COLO829 (cell line): Measurements from ENCODE around the gene UBXN2A.
"Not testable (repeated sequence)": the region's sequence is repeated elsewhere in the genome, so short reads cannot be mapped to it uniquely, and the experiment has no call there.

Experiments
- DNase-seq: peaks from one replicate; pipeline ENCODE4 v3.0.0; 2012; ENCODE audit warnings: low spot score

UBXN2A gene

DNA sequence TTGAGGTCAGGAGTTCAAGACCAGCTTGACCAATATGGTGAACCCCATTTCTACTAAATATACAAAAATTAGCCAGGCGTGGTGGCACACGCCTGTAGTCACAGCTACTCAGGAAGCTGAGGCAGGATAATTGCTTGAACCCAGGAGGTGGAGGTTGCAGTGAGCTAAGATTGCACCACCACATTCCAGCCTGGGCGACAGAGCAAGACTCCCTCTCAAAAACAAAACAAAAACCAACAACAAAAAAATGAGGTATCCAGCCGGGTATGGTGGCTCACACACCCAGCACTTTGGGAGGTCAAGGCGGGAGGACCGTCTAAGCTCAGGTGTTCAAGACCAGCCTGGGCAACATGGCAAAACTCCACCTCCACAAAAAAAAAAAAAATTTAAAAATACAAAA lies 74.6 kb downstream of the UBXN2A start:
- not testable (repeated sequence) for DNase-seq

DNA sequence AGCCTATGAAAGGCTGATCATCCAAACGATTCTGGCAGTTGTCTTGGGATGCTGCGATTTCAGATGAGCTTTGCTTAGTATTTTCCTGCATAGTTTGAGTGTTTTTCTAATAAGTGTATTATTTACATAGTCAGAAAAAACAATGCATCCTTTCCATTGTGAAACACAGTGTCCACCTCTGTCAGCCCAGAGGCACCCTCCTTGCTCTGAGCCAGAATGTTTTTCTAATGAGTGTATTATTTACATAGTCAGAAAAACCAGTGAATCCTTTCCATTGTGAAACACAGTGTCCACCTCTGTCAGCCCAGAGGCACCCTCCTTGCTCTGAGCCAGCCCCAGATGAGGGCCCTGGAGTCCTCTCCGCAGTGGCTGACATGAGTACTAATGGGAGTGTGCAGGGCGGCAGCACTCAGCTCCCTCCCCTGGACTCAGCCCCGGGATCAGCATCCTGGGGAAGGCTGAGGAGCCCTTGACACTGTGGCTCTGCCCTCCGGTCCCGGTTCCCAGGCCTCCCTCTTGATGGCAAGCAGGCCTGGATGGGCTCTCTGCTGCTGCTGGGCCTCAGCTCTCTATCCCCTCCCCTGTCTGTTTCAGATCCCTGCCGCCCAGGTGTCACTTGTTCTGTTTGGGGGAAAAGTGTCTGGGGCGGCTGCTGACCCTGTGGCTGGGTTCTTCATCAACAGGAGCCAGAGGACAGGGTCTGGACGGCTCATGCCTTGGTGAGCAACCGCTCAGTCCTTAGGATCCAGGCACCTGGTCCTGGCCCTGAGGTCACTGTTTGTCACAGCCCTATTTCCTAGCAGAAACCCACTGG lies 75.5 kb downstream of the UBXN2A start:
- no peak for DNase-seq

DNA sequence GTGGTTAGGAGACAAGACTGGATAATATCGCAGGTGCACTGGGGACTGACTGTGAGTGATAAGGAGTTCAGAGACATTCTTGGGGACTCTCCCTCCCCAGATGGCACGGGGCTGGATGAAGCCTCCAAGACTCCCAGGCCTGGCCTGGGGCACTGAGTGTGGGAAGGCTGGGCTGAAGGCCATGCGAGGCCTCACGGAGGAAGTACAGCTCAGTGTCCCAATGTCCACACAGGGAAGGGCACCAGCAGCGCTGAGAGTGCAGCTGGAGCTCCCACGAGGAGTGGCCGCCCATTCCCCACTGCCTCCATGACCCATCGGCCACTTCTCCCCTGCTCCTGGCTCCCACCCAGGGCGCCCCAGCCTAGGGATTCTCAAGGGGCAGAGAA lies 76.1 kb downstream of the UBXN2A start:
- no peak for DNase-seq

DNA sequence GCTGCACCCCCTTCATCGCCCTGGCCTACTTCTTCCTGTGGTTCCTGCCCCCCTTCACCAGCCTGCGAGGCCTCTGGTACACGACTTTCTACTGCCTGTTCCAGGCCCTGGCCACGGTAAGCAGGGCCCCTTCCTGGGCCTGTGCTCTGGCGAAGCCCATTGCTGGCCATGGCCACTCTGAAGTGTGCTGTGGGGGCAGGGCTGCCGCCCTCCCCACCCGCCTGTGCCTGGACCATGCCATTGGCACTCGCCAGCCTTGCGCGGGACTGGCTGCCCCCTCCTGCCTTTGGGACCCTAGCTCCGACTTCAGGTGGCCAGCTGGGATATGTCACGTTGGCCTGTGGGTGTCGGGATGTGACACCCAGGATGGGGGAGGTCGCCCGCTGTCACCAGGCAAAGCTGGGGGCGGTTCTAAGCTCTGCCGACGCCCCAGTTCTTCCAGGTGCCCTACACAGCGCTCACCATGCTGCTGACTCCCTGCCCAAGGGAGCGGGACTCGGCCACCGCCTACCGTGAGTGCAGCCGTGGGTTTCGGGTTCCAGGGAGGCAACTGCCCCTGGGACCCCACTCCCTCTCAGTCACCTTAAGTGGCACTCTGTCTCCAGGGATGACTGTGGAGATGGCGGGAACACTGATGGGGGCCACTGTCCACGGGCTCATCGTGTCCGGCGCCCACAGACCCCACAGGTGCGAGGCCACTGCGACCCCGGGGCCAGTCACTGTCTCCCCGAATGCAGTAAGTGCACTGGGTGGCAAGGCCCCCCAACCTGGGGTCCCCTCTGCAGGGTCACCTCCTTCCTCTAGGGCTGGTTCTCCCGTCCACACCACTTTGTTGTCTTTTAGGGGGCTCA lies 76.8 kb downstream of the UBXN2A start:
- no peak for DNase-seq

DNA sequence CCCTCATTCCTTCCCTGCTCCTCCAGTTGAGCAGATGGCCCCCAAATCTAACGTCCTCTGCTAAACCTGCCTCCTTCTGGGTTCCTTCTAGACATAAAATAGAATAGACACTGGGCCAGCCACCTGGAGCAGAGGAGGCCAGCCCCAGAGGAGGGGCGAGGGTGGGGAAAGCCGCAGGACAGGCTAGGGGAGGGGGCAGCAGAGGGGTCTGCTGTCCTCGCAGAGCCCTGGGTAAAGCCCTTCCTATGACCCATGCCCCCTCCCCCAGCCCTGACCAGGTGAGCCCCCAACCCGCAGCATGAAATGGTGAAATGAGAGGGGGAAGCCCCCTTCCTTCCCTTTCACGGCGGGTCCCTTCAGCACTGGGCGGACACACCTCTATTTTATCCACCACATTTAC lies 77.4 kb downstream of the UBXN2A start:
- DNase-seq: no peak

DNA sequence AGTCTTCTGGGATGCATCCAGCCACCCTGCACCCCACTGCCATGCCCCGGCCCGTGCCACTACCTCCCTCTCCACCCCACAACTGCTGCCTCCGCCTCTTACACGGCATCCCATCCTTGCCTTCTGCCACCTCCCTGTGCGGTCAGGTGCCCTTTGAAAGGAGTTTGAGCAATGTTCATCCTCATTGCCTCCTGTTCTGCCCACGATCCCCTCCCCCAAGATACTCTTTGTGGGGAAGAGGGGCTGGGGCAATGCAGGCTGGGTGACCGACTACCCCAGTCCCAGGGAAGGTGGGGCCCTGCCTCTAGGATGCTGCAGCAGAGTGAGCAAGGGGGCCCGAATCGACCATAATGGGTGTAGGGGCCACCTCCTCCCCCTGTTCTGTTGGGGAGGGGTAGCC lies 78.0 kb downstream of the UBXN2A start:
- no peak for DNase-seq

DNA sequence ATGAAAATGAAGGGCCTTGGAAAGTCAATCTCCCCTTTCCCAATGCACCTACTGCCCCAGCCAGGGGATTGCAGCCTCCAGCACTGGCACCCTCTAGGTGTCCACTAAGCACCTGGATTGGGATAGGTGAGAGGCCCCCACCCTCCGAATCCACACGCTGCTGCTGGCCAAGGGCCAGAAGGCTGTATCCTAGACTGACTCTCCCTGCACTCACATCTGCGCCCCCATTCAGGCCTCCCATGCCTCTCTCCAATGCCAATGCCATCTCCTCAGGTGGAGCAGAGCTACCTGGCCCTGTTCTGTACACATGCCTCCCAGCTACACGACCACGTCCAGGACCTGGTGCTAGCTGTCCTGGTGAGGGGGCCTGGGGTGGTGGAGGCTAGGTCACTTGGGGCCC lies 79.5 kb downstream of the UBXN2A start:
- DNase-seq: no peak

DNA sequence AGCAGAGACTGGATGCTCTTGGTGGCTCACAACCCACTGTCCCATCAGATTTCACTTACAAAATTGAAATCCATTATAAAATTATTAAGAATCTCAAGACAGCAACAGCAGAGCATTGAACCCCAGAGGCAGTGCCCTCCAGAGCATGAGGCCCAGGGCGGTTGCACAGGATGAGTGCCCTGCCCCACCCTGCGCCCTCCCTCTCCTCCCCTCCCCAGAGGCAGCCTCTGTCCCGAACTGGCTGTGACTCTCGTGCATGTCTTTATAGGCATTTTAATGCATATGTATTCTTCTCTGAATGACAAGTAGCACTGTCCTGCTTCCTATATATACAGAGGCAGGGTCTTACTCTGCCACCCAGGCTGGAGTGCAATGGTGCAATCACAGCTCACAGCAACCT lies 80.0 kb downstream of the UBXN2A start:
- no peak for DNase-seq

DNA sequence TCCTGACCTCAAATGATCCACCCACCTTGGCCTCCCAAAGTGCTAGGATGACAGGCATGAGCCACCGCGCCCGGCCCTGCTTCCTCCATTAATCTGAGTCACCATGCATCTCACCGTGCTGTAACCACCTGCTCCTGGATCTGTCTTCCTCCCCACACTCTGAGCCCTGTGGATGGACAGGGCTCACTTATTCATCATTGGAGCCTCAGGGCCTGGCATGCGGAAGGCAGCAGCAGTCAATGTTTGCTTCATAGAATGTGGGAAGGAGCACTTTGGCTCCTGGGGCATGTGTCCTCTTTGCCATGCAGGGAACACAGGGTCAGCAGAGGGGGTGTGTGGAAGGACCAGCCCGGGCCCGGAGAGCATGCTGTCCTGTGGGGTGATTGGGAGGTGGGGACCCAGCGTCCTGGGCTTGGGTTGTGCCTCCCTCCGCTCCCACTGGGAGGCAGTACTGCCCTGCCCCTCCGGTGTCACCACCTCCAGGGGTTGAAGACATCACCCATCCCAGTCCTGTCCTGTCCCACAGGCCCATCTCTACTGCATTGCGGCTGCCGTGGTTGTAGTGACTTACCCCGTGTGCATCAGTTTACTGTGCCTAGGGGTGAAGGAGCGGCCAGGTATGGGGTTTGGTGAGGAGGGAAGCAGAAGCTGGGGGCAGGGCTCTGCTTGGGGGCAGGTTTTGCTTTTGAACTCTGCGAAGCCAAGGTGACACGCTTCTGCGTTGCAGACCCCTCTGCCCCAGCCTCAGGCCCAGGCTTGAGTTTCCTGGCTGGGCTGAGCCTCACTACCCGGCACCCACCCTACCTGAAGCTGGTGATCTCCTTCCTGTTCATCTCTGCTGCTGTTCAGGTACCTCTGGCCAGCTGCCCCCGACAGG lies 81.1 kb downstream of the UBXN2A start:
- DNase-seq: no peak

DNA sequence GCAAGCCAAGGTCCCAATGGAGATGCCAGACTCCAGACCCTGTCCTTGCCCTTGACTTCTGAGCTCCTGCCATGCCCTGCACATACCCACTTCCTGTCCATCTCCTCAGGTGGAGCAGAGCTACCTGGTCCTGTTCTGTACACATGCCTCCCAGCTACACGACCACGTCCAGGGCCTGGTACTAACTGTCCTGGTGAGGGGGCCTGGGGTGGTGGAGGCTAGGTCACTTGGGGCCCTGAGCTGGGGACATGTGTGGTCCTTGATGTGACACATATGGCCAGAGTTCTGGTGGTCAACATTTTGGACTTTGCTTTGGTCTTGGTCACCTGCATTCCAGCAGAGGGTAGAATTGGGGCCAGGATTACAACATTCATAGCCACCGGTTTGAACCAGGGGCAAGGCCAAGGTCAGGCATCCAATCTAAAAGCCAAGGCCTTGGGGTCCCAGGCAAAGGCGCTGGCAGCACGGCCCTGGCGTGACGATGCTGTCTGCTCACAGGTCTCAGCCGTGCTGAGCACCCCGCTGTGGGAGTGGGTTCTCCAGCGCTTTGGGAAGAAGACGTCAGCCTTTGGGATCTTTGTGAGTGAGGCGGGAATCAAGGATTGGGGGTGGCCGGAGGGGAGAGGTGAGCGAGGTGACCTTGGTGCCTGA lies 82.2 kb downstream of the UBXN2A start:
- no peak for DNase-seq

DNA sequence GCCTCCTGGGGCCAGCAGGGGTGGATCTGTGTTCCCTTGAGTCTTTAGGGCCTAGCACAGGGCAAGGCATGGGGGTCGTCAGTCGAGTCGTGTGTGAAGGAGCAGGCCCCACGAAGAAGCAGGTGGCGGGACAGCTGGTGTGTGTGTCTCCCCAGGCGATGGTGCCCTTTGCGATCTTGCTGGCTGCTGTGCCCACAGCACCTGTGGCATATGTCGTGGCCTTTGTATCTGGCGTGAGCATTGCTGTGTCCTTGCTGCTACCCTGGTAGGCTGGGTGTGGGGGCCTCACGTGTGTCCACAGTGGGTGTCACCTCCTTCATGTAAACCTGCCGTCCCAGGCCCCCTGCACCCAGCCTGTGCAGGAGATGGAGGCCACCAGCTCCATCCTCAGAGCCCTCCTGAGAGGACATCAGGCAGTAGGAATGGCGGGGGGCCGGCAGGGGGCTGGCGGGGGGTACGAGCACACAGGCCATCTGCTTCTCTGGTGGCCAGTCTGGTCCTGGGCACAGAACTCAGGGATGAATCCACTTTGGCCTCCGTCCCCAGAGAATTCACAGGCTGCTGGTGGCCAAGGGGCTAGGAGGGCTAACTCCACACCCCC lies 82.8 kb downstream of the UBXN2A start:
- DNase-seq: no peak

DNA sequence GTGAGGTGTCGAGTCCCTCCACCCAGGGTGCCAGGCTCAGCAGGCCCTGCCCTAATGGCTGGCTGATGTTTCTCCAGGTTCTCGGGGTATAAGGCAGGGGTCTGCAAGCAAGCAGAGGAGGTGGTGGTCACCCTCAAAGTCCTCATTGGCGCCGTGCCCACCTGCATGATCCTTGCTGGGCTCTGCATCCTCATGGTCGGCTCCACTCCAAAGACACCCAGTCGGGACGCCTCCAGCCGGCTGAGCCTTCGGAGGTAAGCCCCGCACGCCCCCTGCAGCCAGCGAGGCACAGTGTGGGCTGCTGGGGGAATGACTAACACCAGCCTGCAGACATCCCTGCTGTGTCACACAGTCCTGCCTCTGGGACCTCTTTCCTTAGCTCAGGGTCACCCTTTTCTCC lies 83.8 kb downstream of the UBXN2A start:
- DNase-seq: no peak

DNA sequence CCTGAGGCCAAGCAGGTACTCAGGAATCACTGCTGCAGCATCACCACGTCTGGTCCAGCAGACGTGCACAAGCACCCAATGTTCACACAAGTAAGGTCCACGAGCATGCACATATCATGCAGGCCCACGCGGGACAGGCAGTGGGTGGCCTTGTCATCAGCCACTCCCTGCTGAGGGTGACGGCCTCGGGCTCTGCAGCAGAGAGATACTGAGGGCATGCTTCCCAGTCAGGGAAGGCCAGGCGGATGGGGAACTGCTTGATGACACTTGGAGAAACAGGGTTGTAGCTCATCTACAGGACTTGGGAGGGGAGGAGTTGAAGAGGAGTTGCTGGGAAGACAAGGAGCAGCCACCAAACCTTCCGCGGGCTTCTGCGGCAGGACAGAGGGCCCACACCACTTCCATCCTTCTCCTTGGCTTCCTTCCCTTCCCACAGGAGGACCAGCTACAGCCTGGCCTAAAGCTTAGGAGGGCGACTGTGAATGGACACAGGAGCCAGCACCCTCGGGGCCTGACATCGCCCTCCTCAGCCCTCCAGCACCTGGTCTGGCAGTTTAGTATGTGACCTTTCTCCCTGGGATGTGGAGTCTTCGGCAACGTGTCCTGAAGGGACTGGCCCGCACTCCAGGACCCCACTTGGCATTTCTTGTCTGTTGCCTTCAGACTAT lies 84.9 kb downstream of the UBXN2A start:
- no peak for DNase-seq

DNA sequence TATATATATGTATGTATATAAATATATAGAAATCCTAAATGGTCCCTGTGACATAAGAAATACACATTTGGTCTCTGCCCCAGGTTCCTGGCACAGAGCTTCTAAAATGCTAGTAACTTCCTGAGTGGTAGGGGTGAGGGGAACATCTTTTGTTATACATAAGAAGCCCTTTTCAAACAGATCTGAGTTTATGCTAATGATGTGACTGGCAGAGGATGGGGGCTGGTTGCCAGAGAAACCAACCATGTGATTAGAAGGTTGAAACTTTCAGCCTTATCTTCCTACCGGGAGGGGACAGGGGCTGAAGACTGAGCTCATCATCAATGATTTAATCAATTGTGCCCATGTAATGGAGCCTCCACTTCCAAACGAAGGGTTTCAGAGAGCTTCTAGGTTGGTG lies 86.0 kb downstream of the UBXN2A start:
- no peak for DNase-seq

DNA sequence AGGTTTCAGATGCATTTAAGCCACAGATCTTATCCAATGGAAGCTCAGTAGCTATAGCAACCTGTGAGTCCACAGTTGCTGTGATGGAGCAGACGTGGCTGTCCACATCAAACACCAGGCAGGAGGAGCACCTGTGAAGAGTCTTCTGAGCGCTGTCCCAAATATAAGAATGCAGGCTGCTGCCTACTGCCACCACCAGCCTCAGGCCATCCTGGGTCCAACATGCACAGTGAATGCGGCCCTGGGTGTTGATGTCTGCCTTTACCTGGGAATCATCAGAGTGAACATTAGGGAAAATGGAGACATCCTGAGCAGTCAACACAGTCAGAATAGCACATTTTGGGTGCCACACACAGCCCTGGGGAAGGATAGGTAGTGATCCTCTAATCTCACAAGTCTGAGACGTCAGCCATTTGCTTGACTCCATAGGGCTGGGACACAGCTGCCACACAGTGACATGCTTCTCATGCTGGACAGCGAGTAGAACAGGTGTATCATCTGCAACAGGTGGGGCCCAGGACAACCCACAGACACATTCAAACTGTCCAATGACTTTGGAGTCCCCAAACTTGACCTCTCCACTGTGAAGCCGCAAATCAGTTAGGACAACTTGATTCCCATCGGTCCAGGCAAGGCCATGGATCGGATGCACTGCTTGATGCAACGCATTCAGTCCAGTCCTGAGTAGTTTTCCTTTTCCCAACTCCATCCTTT lies 98.7 kb downstream of the UBXN2A start:
- no peak for DNase-seq

DNA sequence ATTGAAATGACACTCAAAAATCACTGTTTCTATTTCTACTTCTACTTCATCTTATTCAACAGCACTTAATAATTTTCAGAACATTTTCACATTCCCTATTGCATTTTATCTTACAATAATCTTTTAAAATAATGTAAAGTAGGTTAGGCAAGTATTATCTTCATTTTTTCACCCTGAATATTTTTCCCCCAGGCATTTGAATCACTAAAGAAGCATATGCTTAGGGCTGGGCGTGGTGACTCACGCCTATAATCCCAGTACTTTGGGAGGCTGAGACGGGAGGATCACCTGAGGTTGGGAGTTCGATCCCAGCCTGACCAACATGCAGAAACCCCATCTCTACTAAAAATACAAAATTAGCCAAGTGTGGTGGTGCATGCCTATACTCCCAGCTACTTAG lies 100.2 kb downstream of the UBXN2A start:
- no peak for DNase-seq

DNA sequence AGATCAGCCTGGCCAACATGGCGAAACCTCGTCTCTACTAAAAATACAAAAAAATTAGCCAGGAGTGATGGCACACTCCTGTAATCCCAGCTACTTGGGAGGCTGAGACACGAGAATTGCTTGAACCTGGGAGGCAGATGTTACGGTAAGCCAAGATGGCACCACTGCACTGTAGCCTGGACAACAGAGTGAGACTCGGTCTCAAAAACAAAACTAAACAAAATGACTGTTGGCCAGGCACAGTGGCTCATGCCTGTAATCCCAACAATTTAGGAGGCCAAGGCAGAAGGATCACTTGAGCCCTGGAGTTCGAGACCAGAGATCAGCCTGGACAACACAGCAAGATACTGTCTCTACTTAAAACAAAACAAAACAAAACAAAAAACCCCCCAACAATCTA lies 102.9 kb downstream of the UBXN2A start:
- DNase-seq: not testable (repeated sequence)

DNA sequence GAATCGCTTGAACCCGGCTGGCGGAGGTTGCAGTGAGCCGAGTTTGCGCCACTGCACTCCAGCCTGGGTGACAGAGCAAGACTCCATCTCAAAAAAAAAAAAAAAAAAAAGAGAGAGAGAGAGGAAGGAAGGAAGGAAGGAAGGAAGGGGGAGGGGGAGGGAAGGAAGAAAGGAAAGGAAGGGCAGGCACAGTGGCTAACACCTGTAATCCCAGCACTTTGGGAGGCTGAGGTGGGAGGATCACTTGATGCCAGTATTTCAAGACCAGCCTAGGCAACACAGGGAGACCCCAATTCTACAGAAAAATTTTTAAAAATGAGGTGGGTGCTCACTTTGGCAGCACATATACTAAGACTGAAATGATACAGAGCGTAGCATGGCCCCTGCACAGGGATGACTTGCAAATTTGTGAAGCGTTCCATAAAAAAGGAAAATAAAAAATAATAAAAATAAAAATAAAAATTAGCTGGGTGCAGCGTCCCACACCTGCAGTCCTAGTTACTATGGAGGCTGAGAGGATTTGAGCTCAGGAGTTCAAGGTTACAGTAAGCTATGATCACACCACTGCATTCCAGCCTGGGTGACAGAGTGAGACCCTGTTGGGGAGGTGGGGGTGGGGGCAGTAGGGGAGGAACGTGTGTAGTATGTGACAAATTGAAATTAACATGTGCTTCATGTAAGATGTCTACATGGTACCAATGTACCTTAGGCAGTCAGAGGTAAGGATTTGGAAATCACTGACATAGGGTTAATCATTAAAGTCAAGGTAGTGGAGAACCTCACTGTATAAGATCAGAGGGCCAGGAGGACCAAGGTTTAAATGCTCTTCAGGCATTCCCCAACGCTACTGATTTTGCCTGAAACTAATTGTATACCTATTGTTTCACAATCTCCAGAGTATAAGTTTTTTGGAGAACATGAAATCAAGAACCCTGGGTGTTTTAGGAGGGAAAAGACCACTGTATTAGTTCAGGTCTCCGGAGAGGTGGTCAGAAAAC lies 105.5 kb downstream of the UBXN2A start:
- DNase-seq: no peak

DNA sequence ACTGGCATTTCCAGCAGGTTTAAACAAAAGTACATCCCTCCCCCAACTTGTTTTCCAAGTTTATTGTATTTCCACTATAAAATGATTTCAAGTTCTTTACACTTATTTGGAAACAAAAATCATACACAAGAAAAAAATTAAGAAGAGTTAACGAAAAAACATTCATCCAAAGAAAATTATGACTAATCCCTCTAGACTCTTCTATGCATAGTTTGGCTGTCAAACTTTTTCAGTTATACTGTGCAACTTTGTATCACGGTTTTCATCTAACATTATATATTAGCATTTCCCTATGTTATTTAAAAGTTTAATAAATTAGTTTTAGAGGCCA lies 106.3 kb downstream of the UBXN2A start:
- no peak for DNase-seq
